DMS 273 treated with DMSO at 0.1 percent for 48 hours (cell line): Measurements from ENCODE around the gene CRIM1.
A peak's percentile ranks its signal among the peaks of the same experiment; 100 is the strongest.
"Not testable (repeated sequence)": the region's sequence is repeated elsewhere in the genome, so short reads cannot be mapped to it uniquely, and the experiment has no call there.

Experiments used
- DNase-seq: peaks from one replicate; lab custom pipeline; 2025; lab: John Stamatoyannopoulos, UW

The CRIM1 gene

DNA sequence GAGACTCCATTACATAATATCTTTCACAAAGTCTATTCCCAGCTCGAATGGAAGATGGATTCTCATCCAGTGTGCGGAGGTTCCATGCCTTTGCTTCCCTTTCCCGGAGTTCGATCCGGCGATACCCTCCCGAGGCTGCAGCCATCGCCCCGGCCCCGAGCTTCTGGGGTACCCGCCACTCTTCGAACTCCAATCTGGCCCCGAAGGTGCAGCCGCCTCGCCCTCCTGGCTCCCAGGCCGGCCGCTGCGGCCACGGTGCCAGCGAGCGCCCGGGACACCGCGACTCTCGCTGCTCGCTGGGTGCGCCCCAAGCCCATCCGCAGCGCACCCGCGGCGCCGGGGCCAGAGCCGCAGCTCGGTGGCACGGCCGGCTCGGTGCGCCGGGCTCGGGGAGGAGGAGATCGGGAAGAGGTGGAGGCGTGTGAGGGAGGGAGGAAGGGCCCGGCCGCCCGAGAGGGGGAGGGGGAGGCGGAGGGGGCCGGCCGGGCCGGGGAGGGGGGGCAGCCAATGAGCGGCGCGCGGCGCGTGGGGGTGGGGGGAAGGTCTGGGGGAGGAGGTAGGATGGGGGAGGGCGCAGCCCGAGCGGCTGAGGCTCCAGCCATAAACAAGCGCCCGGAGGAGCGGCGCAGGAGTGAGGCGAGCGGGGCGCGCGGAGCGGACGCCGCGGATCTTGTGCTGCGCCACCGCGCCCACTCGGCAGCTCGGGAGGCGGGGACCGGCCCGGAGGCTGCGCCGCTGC is at the start of gene CRIM1:
TSS of gene CRIM1 (plus strand) at position 628 of the 739 bp plus-strand sequence. CDS start 515 bp downstream, outside the sequence.
- no peak for DNase-seq

GRCh38 chr2:36307441-36307840 is 48.1 kb upstream of the CRIM1 start:
- peak; percentile 6 for DNase-seq

DNA sequence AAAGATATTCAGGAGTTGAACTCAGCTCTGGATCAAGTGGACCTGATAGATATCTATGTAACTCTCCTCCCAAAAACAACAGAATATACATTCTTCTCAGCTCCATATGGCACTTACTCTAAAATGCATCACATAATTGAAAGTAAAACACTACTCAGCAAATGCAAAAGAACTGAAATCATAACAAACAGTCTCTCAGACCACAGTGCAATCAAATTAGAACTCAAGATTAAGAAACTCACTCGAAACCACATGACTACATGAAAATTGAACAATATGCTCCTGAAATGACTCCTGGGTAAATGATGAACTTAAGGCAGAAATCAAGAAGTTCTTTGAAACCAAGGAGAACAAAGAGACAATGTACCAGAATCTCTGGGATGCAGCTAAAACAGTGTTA is 45.1 kb upstream of the CRIM1 start:
- not testable (repeated sequence) for DNase-seq

GRCh38 chr2:36318547-36318946 is 37.0 kb upstream of the CRIM1 start:
- no peak for DNase-seq

DNA sequence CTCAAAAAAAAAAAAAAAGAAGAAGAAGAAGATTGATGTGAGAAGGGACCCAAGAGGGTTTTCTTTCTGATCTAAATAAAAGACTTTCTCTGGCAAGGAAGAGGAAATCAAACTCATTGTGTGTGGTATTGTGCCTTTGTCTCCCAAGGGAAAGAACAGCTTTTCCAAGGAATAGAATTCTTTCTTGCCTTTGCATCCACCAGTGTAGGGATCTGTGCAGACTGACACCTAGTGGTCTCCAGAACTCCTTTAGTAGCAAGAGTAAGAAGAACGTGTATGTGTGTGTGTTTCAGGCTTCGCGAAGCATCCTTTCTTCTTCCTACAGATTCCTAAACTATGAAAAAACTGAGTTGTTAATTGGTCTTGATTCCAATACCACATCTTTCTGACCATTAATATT is 33.5 kb upstream of the CRIM1 start:
- no peak for DNase-seq

- DNase-seq = no peak
Measured at GRCh38 chr2:36326286-36326685, 29.3 kb upstream of the CRIM1 start.

DNA sequence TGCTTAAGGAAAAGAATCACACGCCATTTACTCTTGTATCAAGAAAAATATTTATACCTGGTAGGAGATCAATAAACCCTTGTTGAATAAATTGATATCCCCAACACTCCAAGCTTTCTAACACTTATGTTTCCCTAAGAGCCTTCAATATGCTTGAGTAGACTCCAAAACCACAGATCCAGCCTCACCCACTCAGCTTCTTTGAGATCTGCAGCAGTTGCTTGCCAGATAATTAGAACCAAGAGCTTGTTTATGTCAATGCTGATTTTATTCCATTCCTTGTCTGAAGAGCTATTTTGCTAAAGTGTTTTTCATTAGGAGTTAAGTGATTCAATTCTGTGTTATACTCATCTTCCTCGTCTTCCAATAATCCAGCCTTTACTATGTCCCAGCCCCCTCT is 26.3 kb upstream of the CRIM1 start:
- DNase-seq = no peak

DNA sequence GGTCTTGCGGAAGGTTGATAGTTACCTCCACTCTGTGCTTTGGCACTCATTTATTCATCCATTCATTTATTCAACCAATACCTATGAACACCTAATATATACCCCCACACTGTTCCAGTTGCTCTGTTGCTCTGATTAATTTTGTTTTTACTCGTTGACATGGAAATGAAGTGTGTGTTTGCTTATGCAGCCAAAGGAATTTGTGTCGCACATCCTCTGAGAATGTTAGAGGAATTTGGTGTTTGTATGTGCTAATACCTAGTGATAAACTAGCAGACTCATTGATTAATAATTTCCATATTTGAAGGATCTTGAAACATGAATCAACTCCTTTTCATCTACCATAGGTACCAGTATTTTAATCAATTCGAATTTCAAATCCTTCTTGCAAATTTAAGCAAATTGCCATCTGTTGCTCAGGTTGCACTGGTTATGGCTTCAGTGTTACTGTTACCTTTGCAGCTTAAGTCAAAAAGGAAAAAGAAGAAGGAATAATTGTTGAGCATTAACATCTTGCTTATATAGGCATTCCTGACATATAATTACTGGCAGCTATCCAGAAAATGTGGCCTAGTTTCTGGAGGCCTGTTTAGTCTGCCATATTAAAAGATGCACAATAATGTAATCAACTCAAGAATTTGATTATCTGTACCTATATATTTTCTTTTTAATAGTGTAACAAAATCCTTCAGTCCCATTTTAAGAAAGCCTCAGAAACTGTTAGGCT is 25.7 kb upstream of the CRIM1 start:
- DNase-seq = no peak

GRCh38 chr2:36330473-36331395 is 24.8 kb upstream of the CRIM1 start:
- DNase-seq = no peak

- no peak for DNase-seq
Measured at GRCh38 chr2:36333350-36334012, 22.1 kb upstream of the CRIM1 start.

DNA sequence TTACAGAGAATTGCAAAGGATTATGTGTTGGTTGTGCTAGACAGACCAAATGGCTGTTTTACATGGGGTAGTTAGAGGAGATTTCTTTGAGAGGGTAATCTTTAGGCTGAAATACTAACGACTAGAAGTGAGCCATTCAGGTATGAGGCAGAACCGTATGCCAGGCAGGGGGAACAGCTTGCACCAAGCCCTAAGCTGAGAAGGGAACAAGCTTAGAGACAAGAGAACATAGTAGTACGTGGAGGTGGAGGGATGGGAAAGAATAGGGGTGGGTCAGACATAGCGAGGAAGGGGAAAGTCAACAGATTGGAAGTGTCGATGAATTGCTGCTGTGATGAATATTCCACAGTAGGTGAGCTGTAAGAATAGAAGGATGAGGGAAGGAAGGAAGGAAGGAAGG is 20.0 kb upstream of the CRIM1 start:
- no peak for DNase-seq

DNA sequence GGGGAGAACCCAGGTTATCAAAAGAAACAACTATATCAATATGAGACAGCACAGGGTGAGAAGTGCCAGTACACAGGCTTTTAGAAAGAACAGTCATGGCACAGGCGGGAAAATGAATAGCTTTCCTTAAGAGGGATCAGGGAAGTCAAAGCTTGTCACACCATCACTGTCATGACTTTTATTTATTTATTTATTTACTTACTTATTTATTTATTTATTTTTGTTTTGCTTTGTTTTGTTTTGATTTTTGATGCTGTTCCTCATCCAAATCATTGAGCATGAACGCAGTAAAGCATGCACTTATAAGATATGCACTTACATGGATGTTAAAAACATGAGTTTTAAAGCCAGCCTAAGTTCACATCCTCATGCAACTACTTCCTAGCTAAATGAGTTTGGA is 19.3 kb upstream of the CRIM1 start:
- no peak for DNase-seq

DNA sequence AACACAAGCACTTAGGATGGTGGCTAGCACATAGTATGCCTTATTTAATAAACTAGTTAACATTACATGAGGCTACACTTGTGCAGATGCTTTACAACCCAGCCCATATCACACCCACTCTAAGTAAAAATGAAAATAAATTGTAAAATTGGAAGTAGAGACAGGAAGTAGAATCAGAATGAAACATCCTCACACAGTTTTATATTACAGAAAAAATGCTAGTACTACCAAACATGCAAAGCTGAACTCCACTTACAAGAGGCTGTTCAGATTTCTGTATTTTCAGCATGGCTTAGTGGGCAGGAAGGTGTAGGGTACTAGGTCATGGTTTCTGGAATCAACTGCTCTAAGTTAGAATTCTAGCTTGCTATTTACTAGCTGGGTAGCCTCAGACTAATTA is 18.2 kb upstream of the CRIM1 start:
- no peak for DNase-seq

GRCh38 chr2:36338124-36338826 is 17.3 kb upstream of the CRIM1 start:
- no peak for DNase-seq

- DNase-seq = no peak
Measured at GRCh38 chr2:36338827-36339145, 16.8 kb upstream of the CRIM1 start.

GRCh38 chr2:36339607-36340218 is 15.9 kb upstream of the CRIM1 start:
- no peak for DNase-seq

GRCh38 chr2:36343606-36344005 is 12.0 kb upstream of the CRIM1 start:
- no peak for DNase-seq

DNA sequence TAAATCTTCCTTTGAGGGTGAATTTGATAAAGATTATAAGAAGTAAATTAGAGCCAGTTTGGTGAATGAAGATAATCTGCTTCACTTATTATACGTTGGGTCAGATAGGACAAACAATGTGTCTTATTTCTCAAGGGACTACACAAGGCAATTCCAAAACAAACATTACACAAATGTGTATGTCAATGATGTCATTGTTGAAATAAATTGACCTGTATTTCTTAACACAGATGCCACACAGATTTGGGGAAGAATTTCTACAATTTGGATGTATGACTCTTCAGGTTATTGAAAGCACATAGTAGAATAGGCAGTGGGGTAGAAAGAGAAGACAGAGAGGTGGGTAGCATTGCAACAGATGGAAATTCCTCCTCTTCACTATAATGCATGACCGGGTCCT is 6.9 kb upstream of the CRIM1 start:
- DNase-seq = no peak

DNA sequence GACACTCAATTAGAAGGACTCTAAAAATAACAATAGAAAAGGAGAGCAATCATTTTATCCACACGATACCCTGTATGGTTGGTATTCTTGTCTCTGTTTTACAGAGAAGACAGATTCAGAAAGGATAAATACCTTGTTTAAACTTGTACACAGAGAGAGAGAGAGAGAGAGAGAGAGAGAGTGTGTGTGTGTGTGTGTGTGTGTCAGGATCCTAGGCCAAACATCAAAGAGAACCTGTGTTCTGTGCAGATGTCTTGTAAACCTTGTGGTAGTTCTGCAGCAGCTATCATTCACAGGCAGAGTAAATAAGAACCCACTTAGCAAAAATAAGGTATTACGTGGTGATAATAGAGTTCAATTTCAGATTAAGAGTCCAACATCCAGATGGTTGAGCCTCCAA is 4.3 kb upstream of the CRIM1 start:
- no peak for DNase-seq

DNA sequence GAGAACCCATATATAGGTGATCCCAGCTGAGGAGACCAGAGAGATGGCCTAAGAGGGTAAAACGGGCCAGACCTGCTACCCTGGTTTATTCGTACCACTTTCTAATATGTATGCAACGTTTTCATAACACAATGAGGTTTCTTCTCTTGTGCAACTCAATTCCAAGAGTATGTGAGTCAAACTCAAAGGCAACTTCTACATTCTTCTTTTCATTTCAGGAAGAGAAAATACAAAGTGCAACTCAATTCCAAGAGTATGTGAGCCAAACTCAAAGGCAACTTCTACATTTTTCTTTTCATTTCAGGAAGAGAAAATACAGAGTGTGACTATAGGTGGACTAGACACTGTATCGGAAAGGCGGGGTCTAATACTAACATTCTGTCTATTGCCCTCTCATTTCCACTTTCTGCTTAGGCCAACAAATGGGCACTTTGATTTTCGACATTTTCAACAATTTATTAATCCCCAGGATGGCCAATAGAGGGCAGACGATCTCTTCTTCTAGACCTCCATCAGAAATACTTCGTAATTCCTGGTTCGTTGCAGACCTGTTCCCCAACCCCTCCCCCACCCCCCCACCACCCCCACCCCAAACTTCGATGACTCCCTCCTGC is 3.7 kb upstream of the CRIM1 start:
- DNase-seq = peak; percentile 12

- DNase-seq = no peak
Measured at GRCh38 chr2:36352701-36353100, 2.9 kb upstream of the CRIM1 start.
